C4-2B (cell line): ENCODE results near the gene EML3.
"Not testable (repeated sequence)": the region's sequence is repeated elsewhere in the genome, so short reads cannot be mapped to it uniquely, and the experiment has no call there.

Experiments
- H3K27ac ChIP-seq: fragments of 450-650 bp; 2 replicates; pipeline ENCODE4 v1.5.1; 2017
- CTCF ChIP-seq: fragments of 450-650 bp; conservative IDR thresholded peaks from 2 replicates; pipeline ENCODE4 v1.5.1; 2017; ENCODE audit warnings: mild to moderate bottlenecking
- ZFX ChIP-seq: fragments of 450-650 bp; IDR thresholded peaks from 2 replicates; pipeline ENCODE4 v1.6.1; 2017

EML3 gene

DNA sequence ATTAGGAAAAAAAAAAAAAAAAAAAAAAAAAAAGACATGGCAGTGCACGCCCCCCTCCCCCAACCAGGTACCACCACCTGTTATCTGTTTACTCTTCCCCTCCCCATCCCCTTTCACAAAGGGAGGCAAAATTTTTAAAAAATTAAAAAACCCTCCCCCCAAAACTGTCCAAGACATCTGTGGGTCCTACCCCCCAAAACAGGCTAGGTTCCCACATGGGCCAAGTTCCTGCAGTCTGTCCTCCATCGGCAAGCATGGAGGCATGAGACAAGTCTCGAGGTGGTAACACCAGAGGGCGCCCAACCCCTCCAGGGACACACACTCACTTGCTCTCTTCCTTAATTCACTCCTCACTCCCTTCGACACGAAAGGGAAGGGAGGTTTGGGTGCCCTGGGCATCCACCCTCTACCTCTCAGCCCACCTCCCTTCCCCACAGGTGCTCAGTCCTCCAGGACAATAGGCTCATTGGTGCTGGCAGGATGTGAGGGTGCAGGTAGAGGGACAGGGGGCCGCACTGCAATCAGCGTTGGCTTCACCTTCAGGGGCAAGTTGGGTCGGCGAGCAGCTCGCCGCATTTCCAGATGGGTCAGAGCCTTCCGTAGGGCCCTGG is 19.0 kb downstream of the EML3 start:
- no peak for TF ChIP-seq ZFX
- peak; percentile 78 for TF ChIP-seq CTCF
- peak overlapping the region; percentile 78; the same call in 1 of the 2 replicates for H3K27ac ChIP-seq

- no peak for TF ChIP-seq ZFX
- no peak for TF ChIP-seq CTCF
- H3K27ac ChIP-seq = peak overlapping the region; percentile 78
Measured at GRCh38 chr11:62592989-62593421, 19.6 kb downstream of the EML3 start.

GRCh38 chr11:62592146-62592815 is 20.3 kb downstream of the EML3 start:
- peak overlapping the region; percentile 78 for H3K27ac ChIP-seq
- TF ChIP-seq CTCF (no peak), ZFX (no peak)

DNA sequence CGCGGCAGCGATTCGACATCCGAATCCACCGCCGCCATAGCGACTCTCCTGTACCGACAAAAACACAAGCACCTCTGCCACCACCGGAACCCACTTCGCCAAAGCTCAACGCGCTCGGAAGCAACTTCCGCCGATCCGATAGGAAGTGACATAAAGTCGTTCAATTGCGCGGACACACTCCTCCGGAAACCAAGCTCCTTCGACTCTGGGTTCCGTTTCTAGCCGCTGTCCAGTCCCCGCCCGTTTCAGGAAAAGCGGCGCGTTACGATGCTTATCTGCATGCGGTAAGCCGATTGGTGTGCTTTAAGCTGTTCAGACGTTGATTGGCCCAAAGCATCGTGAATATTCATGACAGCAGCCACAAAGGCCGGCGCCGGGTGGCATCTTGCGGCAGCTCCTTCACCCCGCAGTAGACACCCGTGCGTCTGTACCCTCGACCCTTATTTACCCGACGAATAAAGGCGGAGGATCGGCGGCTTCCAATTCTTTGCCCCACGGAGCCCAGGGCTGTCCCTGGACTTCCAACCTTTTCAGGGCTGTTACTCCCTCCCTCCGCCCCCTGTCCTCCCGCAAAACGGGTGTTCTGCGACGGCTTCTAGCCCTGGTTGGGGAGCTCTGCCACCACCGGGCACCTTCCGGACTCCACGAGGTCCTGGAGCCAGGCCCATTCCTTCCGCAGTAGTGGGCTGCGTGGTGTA is 21.0 kb downstream of the EML3 start, which contains the start of gene TUT1:
TUT1 (minus strand) TSS at position 76 of the 698 bp plus-strand sequence; CDS start at position 38, 38 bp downstream.
- peak within 1 kb of the TSS; percentile 78 for H3K27ac ChIP-seq
- TF ChIP-seq CTCF (no peak), ZFX (no peak)

GRCh38 chr11:62588966-62589637 is 23.5 kb downstream of the EML3 start:
- peak overlapping the region; percentile 54 for H3K27ac ChIP-seq
- TF ChIP-seq CTCF = no peak; the same call in 1 of the 2 replicates

- H3K27ac ChIP-seq = not testable (repeated sequence)
Measured at GRCh38 chr11:62585356-62585755, 27.2 kb downstream of the EML3 start.

DNA sequence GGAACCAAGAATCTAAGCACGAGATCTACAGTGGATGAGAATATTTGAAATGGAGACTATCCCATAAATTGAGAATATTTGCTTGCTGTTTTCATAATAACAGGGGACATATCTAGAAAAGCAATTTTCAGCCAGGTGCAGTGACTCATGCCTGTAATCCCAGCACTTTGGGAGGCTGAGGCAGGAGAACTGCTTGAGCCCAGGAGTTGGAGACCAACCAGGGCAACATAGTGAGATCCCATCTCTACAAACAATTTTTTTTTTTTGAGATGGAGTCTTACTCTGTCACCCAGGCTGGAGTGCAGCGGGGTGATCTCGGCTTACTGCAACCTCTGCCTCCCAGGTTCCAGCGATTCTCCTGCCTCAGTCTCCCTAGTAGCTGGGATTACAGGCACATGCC is 30.8 kb downstream of the EML3 start:
- not testable (repeated sequence) for H3K27ac ChIP-seq
